Stimulated activated CD4-positive, alpha-beta T cell treated with anti-CD3 and anti-CD28 coated beads, Interleukin-4, amount 100 ng/mL, for 24 hours (primary cell): ENCODE data around the gene PAX9.
"Not testable (repeated sequence)": the region's sequence is repeated elsewhere in the genome, so short reads cannot be mapped to it uniquely, and the experiment has no call there.

Experiments used
- DNase-seq: peaks from one replicate; pipeline ENCODE4 v3.0.0-alpha.2; 2020

The PAX9 gene

GRCh38 chr14:36676236-36676635, 14.6 kb downstream of the PAX9 start:
- DNase-seq, result no peak

- DNase-seq, result no peak
These were observed 20.7 kb downstream of the PAX9 start for GRCh38 chr14:36682338-36682737.

GRCh38 chr14:36683083-36683724, 21.5 kb downstream of the PAX9 start:
- no peak for DNase-seq

DNA sequence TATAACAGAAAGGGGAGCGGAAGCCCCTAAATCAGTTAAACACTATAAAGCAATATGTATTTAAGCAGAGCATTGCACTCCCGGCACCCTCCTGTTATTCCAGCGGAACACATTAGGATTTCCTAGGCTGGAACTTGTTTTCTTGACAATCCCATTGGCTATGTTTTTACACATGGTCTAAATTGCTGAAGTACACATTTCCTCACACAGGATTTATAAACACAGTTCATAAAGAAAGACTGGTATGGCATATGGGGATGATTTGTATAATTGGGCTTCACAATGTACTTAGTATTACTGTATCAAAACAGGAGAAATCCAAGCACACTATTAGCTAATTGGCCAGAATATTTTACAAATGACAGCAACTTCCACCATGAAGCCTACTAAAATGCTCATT, 23.3 kb downstream of the PAX9 start:
- no peak for DNase-seq

DNA sequence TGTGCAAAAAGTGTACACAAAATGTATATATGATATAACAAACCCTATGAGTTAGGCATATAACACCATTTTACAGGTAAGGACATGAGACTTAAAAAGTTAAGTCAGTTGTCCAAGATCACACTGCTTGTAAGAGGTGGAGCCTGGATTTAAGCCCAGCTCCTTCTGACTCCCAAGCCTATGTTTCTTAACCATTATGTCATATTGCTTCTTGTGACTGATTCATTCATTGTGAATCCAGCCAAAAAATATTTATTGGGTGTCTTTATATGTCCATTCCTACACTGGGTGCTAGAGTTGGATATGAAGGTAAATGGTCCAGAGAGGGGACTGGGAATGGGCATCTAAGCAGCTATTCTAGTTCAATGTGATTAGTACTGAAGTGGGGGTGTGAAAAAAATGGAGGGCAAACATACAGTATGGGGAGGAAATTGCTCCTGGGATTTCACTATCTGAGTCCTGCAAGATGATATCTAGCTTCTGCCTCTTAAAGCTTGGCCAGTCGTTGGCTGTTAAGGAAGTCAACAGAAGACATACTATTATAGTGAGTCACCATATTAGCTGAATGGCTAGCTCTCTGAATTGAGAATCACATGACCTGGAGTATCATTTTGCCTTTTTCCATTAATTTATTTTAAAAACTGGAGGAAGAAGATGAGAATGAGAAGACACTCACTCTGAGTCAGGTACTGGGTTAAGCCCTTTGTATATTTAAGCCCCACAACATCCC, 28.8 kb downstream of the PAX9 start:
- DNase-seq, result no peak

- not testable (repeated sequence) for DNase-seq
These were observed 37.8 kb downstream of the PAX9 start for GRCh38 chr14:36699420-36699819.

- no peak for DNase-seq
These were observed 39.0 kb downstream of the PAX9 start for GRCh38 chr14:36700651-36701050.

GRCh38 chr14:36701132-36701531, 39.5 kb downstream of the PAX9 start:
- DNase-seq, result no peak

- no peak for DNase-seq
These were observed 40.8 kb downstream of the PAX9 start for GRCh38 chr14:36702474-36702873.

GRCh38 chr14:36707570-36707969, 45.9 kb downstream of the PAX9 start:
- no peak for DNase-seq

- DNase-seq, result no peak
These were observed 52.5 kb downstream of the PAX9 start for GRCh38 chr14:36713960-36714703.

DNA sequence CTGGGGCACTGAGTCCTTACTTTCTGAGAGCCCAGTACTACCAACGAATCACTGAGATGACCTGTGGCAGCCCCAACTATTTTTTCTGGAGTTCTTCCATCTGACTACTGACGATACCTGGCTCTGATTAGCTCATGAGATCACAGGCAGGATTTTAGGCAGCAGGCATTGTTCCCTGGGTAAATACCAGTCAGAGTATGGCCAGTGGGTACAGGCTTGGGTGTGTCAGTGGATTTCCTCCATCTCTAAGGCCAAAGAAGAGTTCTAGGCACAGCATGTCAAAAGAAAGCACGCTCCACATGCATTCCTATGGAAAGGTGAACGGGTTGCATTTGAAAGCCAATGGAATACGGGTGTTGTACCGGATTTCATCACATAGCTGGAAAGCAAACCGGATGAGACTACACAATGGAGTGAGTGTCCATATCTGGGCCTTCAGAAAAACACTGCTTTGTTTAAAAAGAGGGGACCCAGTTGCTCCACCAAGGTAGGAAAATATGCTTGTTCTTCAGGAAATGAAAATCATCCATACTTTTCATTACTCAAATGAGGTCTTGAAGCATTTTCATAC, 55.0 kb downstream of the PAX9 start:
- no peak for DNase-seq

GRCh38 chr14:36717363-36717762, 55.7 kb downstream of the PAX9 start:
- DNase-seq, result no peak

DNA sequence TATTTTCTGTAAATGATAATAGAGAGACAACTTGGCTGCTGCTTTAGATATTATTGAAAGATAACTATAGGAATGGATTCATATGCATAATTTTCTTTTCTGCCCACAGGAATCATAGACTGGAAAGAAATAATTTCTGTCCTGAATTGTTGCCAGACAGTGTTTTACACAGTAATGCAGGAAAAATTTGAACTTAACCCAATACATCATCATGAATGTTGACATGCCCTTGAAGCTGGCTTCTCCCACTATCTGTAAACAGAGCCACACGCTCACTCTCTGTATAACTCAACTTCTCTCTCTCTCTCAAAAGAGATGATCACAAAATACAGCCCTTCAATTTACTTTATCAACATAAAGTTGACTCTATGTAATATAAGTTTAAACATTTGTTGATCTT, 56.6 kb downstream of the PAX9 start:
- DNase-seq, result no peak

GRCh38 chr14:36719823-36720222, 58.2 kb downstream of the PAX9 start:
- no peak for DNase-seq

- DNase-seq, result no peak
These were observed 59.0 kb downstream of the PAX9 start for GRCh38 chr14:36720657-36721056.

DNA sequence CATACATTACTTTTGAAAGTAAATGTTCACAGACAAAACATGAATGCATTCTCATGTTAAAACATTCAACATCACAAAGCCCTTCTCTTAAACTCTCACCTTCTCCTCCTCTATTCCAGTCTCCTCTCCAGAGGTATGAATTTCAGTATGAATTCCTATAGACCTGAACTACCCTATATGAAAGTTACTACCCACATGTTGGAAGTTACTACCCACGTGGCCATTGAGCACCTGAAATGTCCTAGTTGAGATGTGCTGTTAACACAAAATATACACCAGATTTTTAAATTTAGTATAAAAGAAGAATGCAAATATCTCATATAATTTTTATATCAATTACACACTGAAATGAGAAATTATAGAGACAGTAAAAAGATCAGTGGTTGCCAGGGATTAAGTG, 60.2 kb downstream of the PAX9 start:
- DNase-seq, result no peak

GRCh38 chr14:36723530-36723929, 61.9 kb downstream of the PAX9 start:
- no peak for DNase-seq

- DNase-seq, result no peak
These were observed 62.5 kb downstream of the PAX9 start for GRCh38 chr14:36724162-36724561.

GRCh38 chr14:36726128-36726527, 64.5 kb downstream of the PAX9 start:
- no peak for DNase-seq
